Esophagus muscularis mucosa (tissue), 4 donors: ENCODE measurements around the gene ULK3. TPM values are rescaled to one million over a fixed set of nuclear protein-coding genes. Genes with fewer than 3 reads are reported as not detected.

Experiments used
- DNase-seq: peaks from one replicate; pipeline ENCODE4 v3.0.0-alpha.2; 2017; ENCODE audit errors: extremely low spot score
- H3K27ac ChIP-seq, 4 donors: fragments of 200-600 bp; sonication (generic); replicated peaks in 1 of 4; 1 replicate in 3 of 4; 2 replicates in 1 of 4; pipeline ENCODE4 v1.5.1; 2016 to 2019; ENCODE audit warnings: mild to moderate bottlenecking in 1 of 4
- H3K27me3 ChIP-seq, 4 donors: fragments of 200-600 bp; sonication (generic); one replicate each; pipeline versions ENCODE4 v1.5.1 to v1.6.0; 2016 to 2019
- H3K36me3 ChIP-seq, 4 donors: fragments of 200-600 bp; sonication (generic); one replicate each; pipeline ENCODE4 v1.5.1; 2016 to 2019
- H3K4me1 ChIP-seq, 4 donors: fragments of 200-600 bp; sonication (generic); one replicate each; pipeline ENCODE4 v1.5.1; 2016 to 2019
- H3K4me3 ChIP-seq, 4 donors: fragments of 200-600 bp; sonication (generic); 1 replicate in 2 of 4; 2 replicates in 2 of 4; pipeline ENCODE4 v1.5.1; 2016 to 2019; ENCODE audit warnings: mild to moderate bottlenecking in 4 of 4, moderate library complexity in 1 of 4
- H3K9me3 ChIP-seq, 4 donors: fragments of 200-600 bp; sonication (generic); 1 replicate in 3 of 4; 2 replicates in 1 of 4; pipeline ENCODE4 v1.5.1; 2016 to 2019
- CTCF ChIP-seq, 3 experiments: fragments of 200-600 bp in 2 of 3; fragments of 450-650 bp in 1 of 3; sonication (generic) in 2 of 3; IDR thresholded peaks; one replicate each; pipeline ENCODE4 v1.5.1; 2017 to 2019; ENCODE audit warnings: antibody characterized with exemption in 3 of 3, mild to moderate bottlenecking in 2 of 3, moderate library complexity in 1 of 3
- EP300 ChIP-seq: sonication (generic); formaldehyde crosslinking; IDR thresholded peaks from one replicate; pipeline ENCODE4 v1.6.1; 2017; ENCODE audit warnings: antibody characterized with exemption
- POLR2A ChIP-seq: fragments of 450-650 bp; IDR thresholded peaks from one replicate; pipeline ENCODE4 v1.6.1; 2017; ENCODE audit warnings: antibody characterized with exemption, moderate library complexity, mild to moderate bottlenecking, low read depth
- POLR2AphosphoS5 ChIP-seq, 2 donors: sonication (generic); formaldehyde crosslinking; IDR thresholded peaks; one replicate each; pipeline ENCODE4 v1.6.1; 2017; ENCODE audit warnings: antibody characterized with exemption in 2 of 2
- WGBS: methylation state at CpG from one replicate; pipeline ENCODE4 v1.1.5; 2018; 5-methylcytosine and 5-hydroxymethylcytosine counted together
- intact Hi-C: fragments of 100-400 bp; cut with DNase I; formaldehyde crosslinking; loops from one replicate; pipeline ENCODE4 v1.15.1; 2023
- total RNA-seq, 4 donors: library from RNA; depleted of rRNA; stranded (reverse); fragments of >200 nt; gene quantifications; one replicate each; pipeline versions ENCODE4 v1.1.0 to v1.2.1, GENCODE V29; 2016

ULK3 gene
- total RNA-seq, 4 donors from 2014 or later, result 24.5 to 49.2 (median 35.4) TPM

- no peak overlapping the region for H3K4me3 ChIP-seq
- H3K36me3 ChIP-seq, result peaks cover 0 to 18% (median 10%) of the 10 kb centered on the region in 4 donors
- no peaks in the 10 kb centered on the region for H3K9me3 ChIP-seq
- no peak for DNase-seq
- TF ChIP-seq EP300 (no peak), POLR2AphosphoS5 (IDR thresholded peaks at IDR 0.05) (no peak), CTCF (IDR thresholded peaks at IDR 0.05) (no peak)
- intact Hi-C loops, result loop anchor here (2.0 kb wide), 1 partner anchor 22 kb away; no protein-coding TSS in a partner anchor
- H3K4me1 ChIP-seq, result peaks cover 34 to 55% (median 50%) of the 10 kb centered on the region in 4 donors
- no peak overlapping the region for H3K27ac ChIP-seq
- no peaks in the 10 kb centered on the region for H3K27me3 ChIP-seq
- WGBS, result 83% methylated on average over 5 of the region's 9 CpGs
Observed at GRCh38 chr15:74794248-74794969, 48.5 kb downstream of the ULK3 start.

- 58% methylated on average over 11 of the region's 12 CpGs for WGBS
- intact Hi-C loops, result loop anchor here (2.0 kb wide), 1 partner anchor 21 kb away; no protein-coding TSS in a partner anchor
- no peaks in the 10 kb centered on the region for H3K27me3 ChIP-seq
- TF ChIP-seq POLR2A, result no peak
- no peak for TF ChIP-seq EP300
- peak in 1 of 3 experiments; percentile 3 for TF ChIP-seq CTCF (IDR thresholded peaks at IDR 0.05)
- no peak for TF ChIP-seq POLR2AphosphoS5 (IDR thresholded peaks at IDR 0.05)
- no peak overlapping the region for H3K27ac ChIP-seq
- no peak overlapping the region for H3K4me3 ChIP-seq
- peaks cover 0 to 8% (median 2%) of the 10 kb centered on the region in 4 donors for H3K36me3 ChIP-seq
- no peak for DNase-seq
- H3K9me3 ChIP-seq, result no peaks in the 10 kb centered on the region
- peaks cover 44 to 61% (median 56%) of the 10 kb centered on the region in 4 donors for H3K4me1 ChIP-seq
Observed at GRCh38 chr15:74793135-74794028, 49.6 kb downstream of the ULK3 start.

- Histone ChIP-seq H3K27ac (no peak overlapping the region), H3K4me3 (no peak overlapping the region), H3K27me3 (no peaks in the 10 kb centered on the region), H3K36me3 (no peaks in the 10 kb centered on the region), H3K9me3 (no peaks in the 10 kb centered on the region), H3K4me1 (peaks cover 54 to 68% (median 64%) of the 10 kb centered on the region in 4 donors)
- intact Hi-C loops, result no loop called here
- WGBS, result 75% methylated on average over 6 of the region's 12 CpGs
- no peak for DNase-seq
- no peak for TF ChIP-seq CTCF (IDR thresholded peaks at IDR 0.05)
- no peak for TF ChIP-seq POLR2AphosphoS5 (IDR thresholded peaks at IDR 0.05)
- TF ChIP-seq EP300, result no peak
- TF ChIP-seq POLR2A, result no peak
Observed at GRCh38 chr15:74792227-74793016, 50.5 kb downstream of the ULK3 start.

GRCh38 chr15:74791667-74792066 is 51.3 kb downstream of the ULK3 start:
- intact Hi-C loops, result no loop called here

More at GRCh38 chr15:74791667-74792066, 51.3 kb downstream of the ULK3 start:
- TF ChIP-seq CTCF (IDR thresholded peaks at IDR 0.05) (no peak), EP300 (no peak), POLR2AphosphoS5 (IDR thresholded peaks at IDR 0.05) (no peak), POLR2A (no peak)
- H3K4me1 ChIP-seq, result peaks cover 61 to 75% (median 72%) of the 10 kb centered on the region in 4 donors
- H3K4me3 ChIP-seq, result no peak overlapping the region
- no peaks in the 10 kb centered on the region for H3K36me3 ChIP-seq
- H3K27me3 ChIP-seq, result no peaks in the 10 kb centered on the region
- WGBS, result 83% methylated on average over 7 of the region's 7 CpGs
- DNase-seq, result no peak
- no peaks in the 10 kb centered on the region for H3K9me3 ChIP-seq
- H3K27ac ChIP-seq, result no peak overlapping the region
